NCI-H748 treated with DMSO at 0.1 percent for 48 hours (cell line): Measurements from ENCODE around the gene SIMC1.
A peak's percentile ranks its signal among the peaks of the same experiment; 100 is the strongest.

Source experiments
- DNase-seq: peaks from one replicate; lab custom pipeline; 2025; lab: John Stamatoyannopoulos, UW

The SIMC1 gene

GRCh38 chr5:176364765-176365350 lies 126.6 kb downstream of the SIMC1 start:
- peak; percentile 8 for DNase-seq

- no peak for DNase-seq
Measured at GRCh38 chr5:176365351-176366231, 127.4 kb downstream of the SIMC1 start, which contains the start of gene ARL10. Gene ARL10 (plus strand): TSS chr5:176365487. CDS start chr5:176365564, 77 bp downstream.

GRCh38 chr5:176366232-176366894 lies 128.1 kb downstream of the SIMC1 start:
- no peak for DNase-seq

- DNase-seq: no peak
Measured at GRCh38 chr5:176368726-176369125, 130.5 kb downstream of the SIMC1 start.

- no peak for DNase-seq
Measured at GRCh38 chr5:176369934-176370711, 131.9 kb downstream of the SIMC1 start.

- DNase-seq: no peak
Measured at GRCh38 chr5:176371621-176372539, 133.7 kb downstream of the SIMC1 start.

- no peak for DNase-seq
Measured at GRCh38 chr5:176373100-176373818, 135.0 kb downstream of the SIMC1 start.

- no peak for DNase-seq
Measured at GRCh38 chr5:176379881-176380280, 141.7 kb downstream of the SIMC1 start.

GRCh38 chr5:176381423-176381822 lies 143.2 kb downstream of the SIMC1 start:
- DNase-seq: no peak

- DNase-seq: no peak
Measured at GRCh38 chr5:176381979-176382378, 143.8 kb downstream of the SIMC1 start.

GRCh38 chr5:176382721-176383120 lies 144.5 kb downstream of the SIMC1 start:
- DNase-seq: no peak

- no peak for DNase-seq
Measured at GRCh38 chr5:176383248-176383905, 145.2 kb downstream of the SIMC1 start.

- DNase-seq: no peak
Measured at GRCh38 chr5:176383961-176384360, 145.7 kb downstream of the SIMC1 start.

GRCh38 chr5:176384366-176384930 lies 146.2 kb downstream of the SIMC1 start:
- no peak for DNase-seq

- DNase-seq: no peak
Measured at GRCh38 chr5:176384991-176385390, 146.8 kb downstream of the SIMC1 start.

GRCh38 chr5:176386491-176386890 lies 148.3 kb downstream of the SIMC1 start:
- DNase-seq: no peak

GRCh38 chr5:176387384-176387925 lies 149.2 kb downstream of the SIMC1 start:
- no peak for DNase-seq

- no peak for DNase-seq
Measured at GRCh38 chr5:176388003-176388443, 149.8 kb downstream of the SIMC1 start.
